ENCODE measurements around the gene PREPL.

GRCh38 chr2:44273596-44273995, 87.7 kb downstream of the PREPL start:
- TF ChIP-seq CTCF (IDR thresholded peaks at IDR 0.05) (no peak), POLR2AphosphoS5 (IDR thresholded peaks at IDR 0.05) (no peak)
